Activated naive CD8-positive, alpha-beta T cell treated with anti-CD3 and anti-CD28 coated beads for 36 hours (primary cell): ENCODE measurements around the gene RBM6. TPM values are rescaled to one million over a fixed set of nuclear protein-coding genes. Genes with fewer than 3 reads are reported as not detected.

Experiments
- DNase-seq: peaks from one replicate; pipeline ENCODE4 v3.0.0; 2021
- H3K27ac Mint-ChIP-seq: one replicate; pipeline ENCODE4 v1.8.0; 2022; ENCODE audit warnings: mild to moderate bottlenecking, moderate library complexity, mixed read lengths
- H3K27me3 Mint-ChIP-seq: one replicate; pipeline ENCODE4 v1.8.0; 2022; ENCODE audit warnings: mild to moderate bottlenecking, mixed read lengths
- H3K36me3 Mint-ChIP-seq: one replicate; pipeline ENCODE4 v1.8.0; 2021; ENCODE audit warnings: mild to moderate bottlenecking, mixed read lengths
- H3K4me1 Mint-ChIP-seq: one replicate; pipeline ENCODE4 v1.8.0; 2021; ENCODE audit warnings: mixed read lengths
- H3K4me3 Mint-ChIP-seq: one replicate; pipeline ENCODE4 v1.8.0; 2022; ENCODE audit warnings: mild to moderate bottlenecking, moderate library complexity, mixed read lengths
- H3K9me3 Mint-ChIP-seq: one replicate; pipeline ENCODE4 v1.8.0; 2022; ENCODE audit warnings: mixed read lengths
- total RNA-seq, 2 experiments: library from RNA; stranded (reverse); gene quantifications; one replicate each; pipeline ENCODE4 v1.2.3, GENCODE V29; 2021

RBM6 gene
- total RNA-seq, 2 experiments from 2014 or later = 59.5 to 64.8 TPM

DNA sequence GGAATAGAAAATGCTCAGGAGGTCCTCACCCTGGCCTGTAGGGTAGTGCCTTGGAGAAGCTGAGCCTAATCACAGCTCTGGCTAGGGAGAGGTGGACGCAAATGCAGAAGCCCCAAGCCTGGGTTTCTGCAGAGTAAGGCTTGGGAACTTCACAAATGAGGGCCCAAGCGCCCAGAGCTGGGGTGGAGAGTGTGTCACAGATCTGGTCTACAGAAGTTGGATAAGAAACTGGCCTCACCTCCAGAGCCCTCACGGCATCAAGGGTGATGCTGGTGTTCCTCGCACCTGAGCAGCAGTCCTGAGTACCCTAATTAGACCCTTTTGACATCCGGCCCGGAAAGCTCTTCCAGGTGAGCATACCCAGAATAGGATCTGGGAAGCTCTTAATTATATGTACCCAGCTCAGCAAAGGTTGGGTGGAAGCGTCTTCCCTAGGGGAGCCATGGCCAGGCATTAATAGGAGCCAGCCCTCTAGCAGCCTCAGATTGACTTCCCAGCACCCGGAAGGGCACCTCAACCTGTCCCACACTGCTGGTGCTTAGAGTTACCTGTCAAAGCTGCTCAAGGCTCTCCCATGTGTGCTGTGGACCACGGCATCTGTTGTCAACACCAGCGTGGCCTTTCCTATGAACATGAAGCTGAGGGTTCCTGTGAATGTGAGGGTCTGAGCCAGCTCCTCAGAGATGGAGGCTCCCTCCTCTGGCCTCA is 180.6 kb downstream of the RBM6 start:
- no peaks in the 10 kb centered on the region for H3K9me3 Mint-ChIP-seq
- no peaks in the 10 kb centered on the region for H3K27me3 Mint-ChIP-seq
- H3K4me3 Mint-ChIP-seq = no peak overlapping the region
- no peak for DNase-seq
- no peak overlapping the region for H3K27ac Mint-ChIP-seq
- H3K4me1 Mint-ChIP-seq = peaks cover 3% of the 10 kb centered on the region
- peaks cover 5% of the 10 kb centered on the region for H3K36me3 Mint-ChIP-seq

DNA sequence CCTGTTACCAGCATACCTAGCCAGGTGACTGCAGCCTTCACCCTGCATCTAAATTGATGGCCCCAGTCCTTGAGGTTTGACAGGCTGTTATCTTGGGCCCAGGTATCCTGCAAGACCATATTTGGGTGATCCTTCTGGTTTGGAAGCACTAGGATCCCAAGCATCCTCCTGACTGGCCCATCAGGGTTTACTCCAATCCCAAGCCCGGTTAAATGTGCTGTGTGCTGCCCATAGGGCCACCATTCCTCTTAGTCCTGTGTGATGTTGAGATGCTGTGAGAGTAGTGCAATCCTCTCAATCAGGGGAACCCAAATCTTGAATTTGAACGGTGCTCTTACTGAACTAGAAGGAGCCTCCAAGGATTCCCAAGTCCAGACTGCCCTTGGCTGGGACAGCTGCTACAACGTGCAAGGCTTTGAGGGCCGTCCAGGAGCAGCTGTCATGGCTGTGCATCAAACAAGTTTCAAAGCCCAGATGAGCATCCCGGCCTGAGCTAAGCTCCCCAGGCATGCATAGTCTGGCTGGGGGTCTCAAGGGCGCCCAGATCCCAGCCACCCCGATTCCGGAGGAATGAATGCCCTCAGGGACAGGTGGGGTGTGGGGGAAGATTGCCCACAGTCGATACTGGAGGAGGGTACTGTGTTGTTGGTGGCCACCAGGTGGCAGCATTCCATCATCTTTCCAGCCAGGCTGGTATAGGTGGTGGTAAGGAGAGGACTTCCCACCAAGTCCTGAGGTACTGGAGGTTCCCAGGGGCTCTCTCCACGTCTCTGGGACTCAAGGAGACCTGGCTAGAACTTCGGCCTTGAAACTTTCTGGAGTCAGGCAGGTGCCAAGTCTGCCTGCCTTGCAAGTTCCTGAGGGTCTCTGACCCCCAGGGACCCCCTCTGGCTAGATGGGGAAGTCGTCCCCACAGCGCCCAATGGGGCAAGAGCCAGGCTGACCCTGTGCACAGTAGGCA is 181.4 kb downstream of the RBM6 start:
- H3K4me3 Mint-ChIP-seq = no peak overlapping the region
- peaks cover 3% of the 10 kb centered on the region for H3K4me1 Mint-ChIP-seq
- no peaks in the 10 kb centered on the region for H3K36me3 Mint-ChIP-seq
- peak; percentile 66 for DNase-seq
- no peaks in the 10 kb centered on the region for H3K27me3 Mint-ChIP-seq
- peak overlapping the region; percentile 29 for H3K27ac Mint-ChIP-seq
- H3K9me3 Mint-ChIP-seq = no peaks in the 10 kb centered on the region

DNA sequence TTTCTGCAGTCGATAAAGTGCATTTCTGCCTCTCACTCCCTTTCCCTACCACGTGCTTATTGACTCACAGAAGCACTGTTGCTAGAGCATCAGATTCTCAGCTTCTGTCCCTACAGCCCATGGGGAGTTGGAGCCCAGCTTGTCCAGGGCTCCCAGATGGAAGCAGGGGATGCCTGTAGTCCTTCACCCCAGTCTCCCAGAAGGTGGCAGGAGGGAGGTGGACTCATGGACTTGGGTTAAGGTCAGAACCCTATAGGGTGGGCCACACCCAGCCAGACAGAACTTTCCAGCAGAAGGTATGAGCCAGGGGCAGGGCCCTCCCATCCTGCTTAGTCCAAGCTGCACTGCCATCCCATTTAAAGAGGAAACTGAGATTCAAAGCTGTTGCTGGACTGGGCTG is 182.1 kb downstream of the RBM6 start:
- DNase-seq = no peak
- H3K4me1 Mint-ChIP-seq = peaks cover 3% of the 10 kb centered on the region
- H3K27me3 Mint-ChIP-seq = no peaks in the 10 kb centered on the region
- no peak overlapping the region for H3K27ac Mint-ChIP-seq
- H3K4me3 Mint-ChIP-seq = no peak overlapping the region
- H3K9me3 Mint-ChIP-seq = no peaks in the 10 kb centered on the region
- no peaks in the 10 kb centered on the region for H3K36me3 Mint-ChIP-seq

DNA sequence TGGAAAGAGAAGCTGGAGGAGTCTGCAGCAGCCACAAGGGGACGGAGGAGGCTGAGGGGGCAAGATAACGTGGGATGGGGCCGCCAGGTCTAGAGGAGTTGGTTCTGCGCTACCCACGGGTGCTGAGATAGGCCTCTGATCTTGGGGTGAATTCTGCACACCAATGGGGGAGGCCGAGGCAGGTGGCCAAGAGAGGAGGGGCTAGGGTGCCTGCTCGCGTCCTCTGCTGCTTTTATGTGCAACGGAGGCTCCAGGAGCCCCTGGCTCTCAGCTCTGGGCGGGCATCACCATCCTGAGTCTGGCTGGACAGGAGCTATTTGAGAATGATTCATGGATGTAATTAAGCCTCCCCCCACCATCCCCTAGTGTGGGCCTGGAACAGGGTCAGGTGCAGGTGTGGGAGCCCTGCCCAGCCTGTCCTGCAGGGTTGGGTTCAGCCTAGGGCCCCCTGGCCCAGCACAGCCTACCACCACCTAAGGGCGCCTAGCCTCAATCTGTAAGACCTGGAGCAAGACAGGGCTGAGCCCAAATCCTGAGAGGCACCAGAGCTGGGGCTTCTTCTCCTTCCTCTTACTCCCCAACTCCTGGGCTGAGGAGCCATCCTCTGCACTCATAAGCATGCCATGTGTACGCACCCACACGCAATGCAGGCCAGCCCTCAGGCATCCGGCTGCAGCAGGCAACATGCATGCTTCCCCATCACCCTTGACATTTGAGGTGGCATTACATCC is 182.9 kb downstream of the RBM6 start:
- Mint-ChIP-seq H3K4me1 (peaks cover 3% of the 10 kb centered on the region), H3K36me3 (no peaks in the 10 kb centered on the region), H3K9me3 (no peaks in the 10 kb centered on the region), H3K4me3 (no peak overlapping the region), H3K27me3 (no peaks in the 10 kb centered on the region), H3K27ac (no peak overlapping the region)
- no peak for DNase-seq

DNA sequence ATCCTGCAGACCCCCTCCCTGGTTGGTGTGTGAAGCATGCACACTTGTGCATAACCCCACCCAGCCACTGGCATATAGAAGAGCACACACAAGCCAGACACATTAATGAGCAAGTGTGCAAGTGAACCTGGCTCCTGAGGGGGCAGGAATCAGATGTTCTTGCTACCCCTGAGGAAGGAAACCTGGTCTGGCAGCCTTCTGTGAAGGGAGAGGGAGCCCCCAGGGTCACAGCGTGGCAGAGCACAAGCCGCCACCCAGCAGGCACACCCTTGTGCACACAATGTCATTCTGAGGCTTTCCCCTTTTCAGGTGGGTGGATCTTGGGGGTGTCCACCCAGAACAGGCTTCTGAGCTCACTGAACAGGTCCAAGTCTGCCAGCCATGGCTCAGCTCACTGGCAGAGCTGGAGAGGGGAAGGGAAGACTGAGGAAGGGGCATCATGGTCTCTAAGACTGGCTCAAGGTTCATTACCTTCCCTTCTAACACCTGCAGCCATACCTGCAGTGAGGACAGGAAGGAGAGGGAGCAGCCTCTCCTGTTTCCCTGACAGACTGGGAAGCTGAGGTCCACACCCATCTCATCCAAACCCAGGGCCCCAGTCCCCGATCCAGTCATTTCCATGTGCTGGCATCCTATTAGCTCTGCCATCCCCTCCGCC is 183.6 kb downstream of the RBM6 start:
- no peak for DNase-seq
- Mint-ChIP-seq H3K36me3 (no peaks in the 10 kb centered on the region), H3K27ac (no peak overlapping the region), H3K4me1 (peaks cover 3% of the 10 kb centered on the region), H3K27me3 (no peaks in the 10 kb centered on the region), H3K9me3 (no peaks in the 10 kb centered on the region), H3K4me3 (no peak overlapping the region)

DNA sequence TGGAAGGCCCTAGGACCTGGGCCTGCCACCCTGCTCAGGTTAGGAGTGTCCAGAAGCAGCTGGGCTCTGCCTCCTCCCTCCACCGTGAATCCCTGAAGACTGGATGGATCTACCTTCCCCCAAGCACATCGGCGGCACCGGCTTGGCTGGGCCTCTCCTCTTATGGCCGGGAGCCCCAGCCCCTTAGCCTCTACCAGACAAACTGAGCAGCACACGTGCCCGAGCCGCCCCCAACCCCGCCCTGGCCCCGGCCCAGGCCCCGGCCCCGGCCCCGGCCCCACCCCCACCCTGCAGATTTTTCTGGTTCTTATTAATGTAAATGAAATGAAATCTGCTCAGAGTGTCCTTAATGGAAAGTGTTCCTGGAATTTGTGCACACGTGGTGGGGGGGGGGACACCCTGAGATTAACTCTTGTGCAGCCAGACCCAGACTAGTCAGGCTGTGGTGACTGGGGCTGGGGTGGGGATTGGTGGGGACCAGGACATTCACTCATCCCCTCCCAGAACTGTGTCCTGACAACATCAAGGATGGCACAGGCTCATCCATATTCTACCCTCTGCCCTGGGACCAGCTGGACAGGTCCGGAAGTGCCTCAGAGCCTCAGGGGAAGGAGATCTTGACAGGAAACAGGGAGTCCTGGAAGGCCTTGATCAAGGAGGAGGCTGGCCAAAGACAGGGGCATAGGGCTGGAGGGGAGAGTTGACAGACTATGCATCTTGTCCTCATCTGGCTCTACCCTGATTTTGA is 184.3 kb downstream of the RBM6 start:
- peaks cover 3% of the 10 kb centered on the region for H3K4me1 Mint-ChIP-seq
- no peaks in the 10 kb centered on the region for H3K27me3 Mint-ChIP-seq
- no peak overlapping the region for H3K4me3 Mint-ChIP-seq
- no peak for DNase-seq
- H3K36me3 Mint-ChIP-seq = no peaks in the 10 kb centered on the region
- no peak overlapping the region for H3K27ac Mint-ChIP-seq
- H3K9me3 Mint-ChIP-seq = no peaks in the 10 kb centered on the region

DNA sequence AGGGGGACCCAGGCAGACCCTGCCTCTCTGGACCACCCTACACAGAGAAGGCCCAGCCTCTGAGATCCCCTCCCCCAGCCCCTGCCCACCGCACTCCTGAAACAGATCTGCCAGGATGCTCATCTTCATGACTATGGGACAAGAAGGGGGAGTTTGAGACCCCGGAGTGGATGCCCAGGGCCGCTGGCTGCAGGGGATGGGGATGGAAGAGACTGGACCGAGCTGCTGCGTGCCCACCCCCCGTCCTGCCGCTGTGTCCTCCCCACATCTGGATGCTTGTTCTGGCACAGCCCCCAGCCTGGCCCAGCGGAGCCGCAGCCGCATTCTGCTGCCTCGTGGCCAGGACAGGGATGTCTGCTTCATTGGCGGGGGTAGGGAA is 184.8 kb downstream of the RBM6 start:
- Mint-ChIP-seq H3K4me3 (no peak overlapping the region), H3K9me3 (no peaks in the 10 kb centered on the region), H3K27me3 (no peaks in the 10 kb centered on the region), H3K27ac (no peak overlapping the region), H3K36me3 (no peaks in the 10 kb centered on the region), H3K4me1 (peaks cover 3% of the 10 kb centered on the region)
- DNase-seq = no peak

DNA sequence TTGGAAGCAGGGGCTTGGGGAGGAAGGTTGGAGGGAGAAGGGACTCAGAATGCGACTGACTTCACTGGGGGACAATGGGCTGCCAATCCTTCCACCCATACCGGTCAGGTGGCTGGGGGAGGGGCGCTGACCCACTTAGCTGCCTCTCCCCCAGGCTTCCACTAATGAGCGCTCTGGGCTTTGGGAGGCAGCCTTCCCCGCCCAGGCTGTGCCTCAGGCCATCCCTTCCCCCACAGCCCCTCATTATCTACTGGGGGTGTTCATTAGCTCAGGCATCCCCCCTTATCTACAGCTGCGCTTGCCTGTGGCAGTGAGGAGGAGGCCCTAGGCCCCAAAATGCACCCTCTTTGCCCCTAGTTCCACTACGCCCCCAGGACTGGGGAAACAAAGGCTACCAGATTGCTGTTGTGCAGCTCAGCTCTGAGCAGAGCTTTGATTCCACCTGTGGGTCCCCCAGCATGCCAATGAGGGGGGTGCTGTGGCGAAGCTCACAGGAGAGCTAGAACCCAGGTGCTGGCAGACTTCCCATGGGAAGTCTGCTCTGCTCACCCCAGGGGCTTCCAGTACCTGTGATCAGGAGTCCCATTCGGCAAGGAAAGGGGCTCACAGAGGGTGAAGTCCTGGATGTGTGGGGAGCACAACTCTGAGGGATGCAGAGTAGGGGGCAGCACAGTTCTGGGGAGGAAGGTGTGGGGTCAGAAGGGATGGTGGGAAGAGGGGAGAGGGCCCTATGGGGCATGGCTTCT is 185.8 kb downstream of the RBM6 start:
- no peak overlapping the region for H3K27ac Mint-ChIP-seq
- no peaks in the 10 kb centered on the region for H3K27me3 Mint-ChIP-seq
- H3K9me3 Mint-ChIP-seq = no peaks in the 10 kb centered on the region
- H3K4me1 Mint-ChIP-seq = peaks cover 3% of the 10 kb centered on the region
- no peak overlapping the region for H3K4me3 Mint-ChIP-seq
- H3K36me3 Mint-ChIP-seq = no peaks in the 10 kb centered on the region
- no peak for DNase-seq

DNA sequence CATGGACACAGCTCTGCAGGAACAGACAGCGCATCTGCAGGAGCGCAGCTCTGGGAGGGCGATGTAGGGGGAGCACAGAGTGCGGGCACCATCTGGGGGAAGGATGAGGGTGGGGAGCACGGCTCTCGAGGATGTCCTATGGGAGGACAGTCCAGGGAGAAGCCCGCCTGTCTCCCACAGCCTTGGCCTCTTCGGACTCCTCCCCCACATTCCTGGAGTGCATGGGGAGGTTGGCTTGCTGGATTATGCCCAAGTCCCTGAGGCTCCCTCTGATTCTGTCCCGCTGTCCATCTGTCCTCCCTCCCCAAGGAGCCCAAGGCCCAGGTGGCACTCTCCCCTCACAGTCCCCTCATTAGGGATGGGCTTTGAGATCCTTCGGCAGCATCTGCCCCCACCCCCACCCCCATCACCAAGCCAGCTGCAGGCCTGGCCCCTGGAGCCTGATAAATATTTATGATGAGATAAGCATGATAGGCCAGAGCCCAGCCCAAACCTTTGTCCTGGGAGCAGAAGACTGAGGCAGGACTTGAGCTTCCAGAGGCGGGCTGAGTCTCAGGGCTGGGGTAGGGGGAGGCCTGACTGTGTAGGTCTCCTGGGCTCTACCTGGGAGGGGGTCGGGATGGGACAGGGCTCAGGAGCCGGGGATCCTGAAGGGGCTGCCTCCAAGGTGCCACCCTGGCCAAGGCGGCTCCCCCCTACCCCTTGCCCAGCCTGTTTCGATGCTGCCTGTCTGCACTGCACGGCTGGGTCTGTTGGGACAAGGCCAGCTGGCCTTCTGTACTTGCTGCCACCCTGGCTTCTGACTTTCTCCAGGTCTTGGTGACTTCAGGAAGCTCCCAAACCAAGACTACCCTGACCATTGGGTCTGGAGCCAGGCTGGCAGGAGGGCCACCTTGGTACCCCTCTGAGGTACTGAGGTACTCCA is 186.6 kb downstream of the RBM6 start:
- Mint-ChIP-seq H3K4me1 (no peaks in the 10 kb centered on the region), H3K27me3 (no peaks in the 10 kb centered on the region), H3K4me3 (no peak overlapping the region), H3K9me3 (no peaks in the 10 kb centered on the region), H3K36me3 (no peaks in the 10 kb centered on the region), H3K27ac (no peak overlapping the region)
- no peak for DNase-seq

Other genes with a start within 250 kb of the RBM6 start
- not detected for gene AMIGO3, start 220.5 kb upstream of the RBM6 start, total RNA-seq
- 10 to 100 TPM; 43.0 to 43.6 TPM for gene GMPPB, start 216.2 kb upstream of the RBM6 start, total RNA-seq
- 10 to 100 TPM; 24.1 to 30.6 TPM for gene IP6K1, start 153.6 kb upstream of the RBM6 start, total RNA-seq
- under 1 TPM in 1 of 2 experiments, not detected in 1; 0.37 TPM for gene CDHR4, start 140.3 kb upstream of the RBM6 start, total RNA-seq
- gene INKA1, start 136.9 kb upstream of the RBM6 start, total RNA-seq = 1 to 10 TPM; 1.2 to 1.5 TPM
- gene UBA7, start 126.2 kb upstream of the RBM6 start, total RNA-seq = 10 to 100 TPM; 65.1 to 68.0 TPM
- 10 to 100 TPM; 23.0 to 23.6 TPM for gene TRAIP, start 83.6 kb upstream of the RBM6 start, total RNA-seq
- 1 to 10 TPM; 1.6 to 1.7 TPM for gene CAMKV, start 70.2 kb upstream of the RBM6 start, total RNA-seq
- under 1 TPM; 0.74 to 0.76 TPM for gene MST1R, start 36.3 kb upstream of the RBM6 start, total RNA-seq
- gene MON1A, start 10.3 kb upstream of the RBM6 start, total RNA-seq = 10 to 100 TPM; 11.7 to 12.2 TPM
- 100 to 1,000 TPM in 1 of 2 experiments, 10 to 100 TPM in 1; 99.8 to 102 TPM for gene RBM5, start 148.8 kb downstream of the RBM6 start, total RNA-seq
- under 1 TPM; 0.10 to 0.28 TPM for gene SEMA3F, start 215.2 kb downstream of the RBM6 start, total RNA-seq